ENCODE data around the gene CCDC106.

The CCDC106 gene

DNA sequence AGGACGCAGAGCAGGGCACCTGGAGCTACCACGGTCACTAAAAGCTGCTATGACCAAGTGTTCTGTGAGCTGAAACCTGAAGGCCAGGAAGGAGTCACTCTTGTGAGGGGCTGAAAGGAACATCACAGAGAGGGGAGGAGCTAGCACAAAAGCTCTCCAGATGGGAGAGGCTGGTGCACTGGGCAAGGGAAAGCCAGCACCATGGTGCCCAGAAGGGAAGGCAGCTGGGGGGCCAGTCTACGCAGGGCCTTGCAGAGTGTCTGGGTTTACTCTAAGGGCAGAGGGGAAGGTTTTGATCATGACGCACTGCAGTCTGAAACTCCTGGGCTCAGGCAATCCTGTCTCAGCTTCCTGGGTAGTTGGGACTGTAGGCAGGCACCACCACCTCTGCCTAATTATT lies 11.3 kb upstream of the CCDC106 start:
- peaks cover 0 to 4% of the 10 kb centered on the region in 2 donors for H3K9me3 Mint-ChIP-seq
- peak overlapping the region; percentile 89 to 98 for H3K4me3 Mint-ChIP-seq
- ATAC-seq (replicated peaks) (no peak), DNase-seq (no peak)
- peak overlapping the region; percentile 100 for H3K27ac Mint-ChIP-seq
- H3K4me1 Mint-ChIP-seq, result peaks cover 48 to 77% of the 10 kb centered on the region in 2 donors
- H3K27me3 Mint-ChIP-seq, result no peaks in the 10 kb centered on the region
- peaks cover 37 to 58% of the 10 kb centered on the region in 2 donors for H3K36me3 Mint-ChIP-seq

DNA sequence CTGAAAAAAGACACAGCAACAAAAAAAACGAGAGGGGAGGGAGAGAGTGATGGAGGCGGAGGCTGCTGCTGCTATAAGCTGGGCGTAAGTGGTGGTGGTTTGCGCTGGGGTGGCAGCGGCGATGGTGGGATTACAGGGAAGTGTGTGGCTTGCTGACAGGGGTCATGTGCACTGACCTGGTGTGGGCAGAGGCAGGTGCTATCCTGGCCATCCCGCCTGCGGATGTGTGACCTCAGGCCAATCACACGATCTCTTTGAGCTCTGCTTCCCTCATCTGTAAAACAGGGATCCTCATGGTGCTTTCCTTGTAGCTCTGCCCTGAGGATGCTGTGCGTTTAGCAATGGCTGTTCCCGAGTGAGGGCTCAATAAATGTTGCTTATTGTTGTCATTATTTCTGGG lies 10.5 kb upstream of the CCDC106 start:
- Mint-ChIP-seq H3K36me3 (peaks cover 40 to 63% of the 10 kb centered on the region in 2 donors), H3K4me3 (peak overlapping the region; percentile 34 to 89), H3K27ac (peak overlapping the region; percentile 86), H3K27me3 (no peaks in the 10 kb centered on the region), H3K4me1 (peaks cover 46 to 75% of the 10 kb centered on the region in 2 donors), H3K9me3 (peaks cover 0 to 4% of the 10 kb centered on the region in 2 donors)
- ATAC-seq (replicated peaks), result no peak
- DNase-seq, result no peak

GRCh38 chr19:55638864-55639359 lies 9.1 kb upstream of the CCDC106 start:
- DNase-seq (no peak), ATAC-seq (replicated peaks) (no peak)
- Mint-ChIP-seq H3K27ac (peak overlapping the region; percentile 72), H3K9me3 (peaks cover 0 to 4% of the 10 kb centered on the region in 2 donors), H3K36me3 (peaks cover 49 to 76% of the 10 kb centered on the region in 2 donors), H3K27me3 (no peaks in the 10 kb centered on the region), H3K4me1 (peaks cover 52 to 80% of the 10 kb centered on the region in 2 donors), H3K4me3 (peak overlapping the region; percentile 43 to 55)

DNA sequence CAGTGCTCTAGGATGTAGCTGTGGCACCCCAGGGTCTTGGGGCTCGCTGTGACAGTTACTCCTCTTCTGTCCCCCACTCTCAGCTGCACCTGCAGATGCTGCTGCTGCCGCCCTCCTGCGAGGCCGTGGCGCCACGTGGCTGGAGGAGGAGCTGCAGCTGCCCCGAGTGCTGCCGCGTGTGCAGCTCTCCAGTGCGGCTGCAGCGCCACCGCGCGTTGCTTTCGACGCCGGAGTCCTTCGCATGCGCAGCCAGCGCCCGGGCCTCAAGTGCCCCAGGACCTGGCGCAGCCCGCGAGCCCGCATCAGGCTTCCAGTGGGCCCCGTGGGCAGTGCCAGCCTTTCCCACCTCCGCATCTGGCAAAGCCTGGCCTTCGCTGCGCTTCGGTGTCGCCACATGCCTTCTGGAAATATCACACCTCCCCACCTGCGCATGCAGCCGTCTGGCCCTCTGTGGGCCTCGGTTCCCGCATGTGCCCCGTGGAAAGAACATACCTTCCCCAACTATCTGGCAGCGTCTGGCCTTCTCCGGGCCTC lies 7.9 kb upstream of the CCDC106 start:
- Mint-ChIP-seq H3K4me3 (peak overlapping the region; percentile 81 to 87), H3K9me3 (peaks cover 0 to 4% of the 10 kb centered on the region in 2 donors), H3K4me1 (peaks cover 52 to 87% of the 10 kb centered on the region in 2 donors), H3K36me3 (peaks cover 56 to 82% of the 10 kb centered on the region in 2 donors), H3K27me3 (no peaks in the 10 kb centered on the region), H3K27ac (peak overlapping the region; percentile 97)
- DNase-seq (peak; percentile 69), ATAC-seq (replicated peaks) (peak; percentile 2 to 6)

DNA sequence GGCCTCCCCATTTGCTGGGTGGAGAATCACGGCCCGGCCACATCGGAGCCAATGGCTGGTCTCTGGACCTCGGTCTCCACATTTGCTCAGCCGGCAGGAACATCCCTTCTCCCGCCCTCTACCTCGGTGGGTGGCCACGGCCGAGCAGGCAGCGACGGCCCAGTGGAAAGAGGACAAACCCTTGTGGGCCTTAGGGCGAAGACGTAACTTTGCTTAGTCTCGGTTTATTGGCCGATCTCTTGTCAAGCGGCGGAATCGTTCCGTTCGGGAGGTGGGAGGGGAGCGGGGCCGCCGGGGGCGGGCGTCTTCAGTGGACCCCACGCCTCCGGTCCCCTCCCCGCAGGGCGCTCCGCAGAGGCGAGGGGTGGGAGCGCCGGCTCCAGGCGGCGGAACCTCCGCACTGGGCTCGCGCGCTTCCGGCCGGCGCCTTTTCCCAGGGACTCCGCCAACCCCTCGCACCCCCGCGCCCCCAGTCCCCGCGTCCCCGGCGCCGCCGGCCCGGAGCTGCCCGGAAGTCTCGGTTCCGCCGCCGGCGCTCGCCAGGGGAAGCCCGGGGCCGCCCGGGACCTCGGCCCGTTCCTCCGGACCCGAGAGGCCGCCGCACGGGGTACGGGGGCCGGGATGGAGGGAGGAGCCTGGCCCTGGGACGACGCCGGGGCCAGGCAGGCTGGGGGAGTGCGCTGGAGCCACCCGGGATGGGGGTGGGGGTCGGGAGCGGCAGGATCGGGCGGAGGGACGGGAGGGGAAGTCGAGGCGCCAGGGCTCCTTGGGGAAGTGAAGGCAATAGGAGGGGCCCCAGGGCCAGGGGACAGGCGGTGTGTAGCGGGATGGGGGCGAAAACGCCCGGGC lies 7.2 kb upstream of the CCDC106 start, which contains the start of gene ZNF580:
Gene ZNF580, plus strand, starts transcription at position 426 of the 849 bp plus-strand sequence. CDS start 1,507 bp downstream, outside the sequence.
- Mint-ChIP-seq H3K4me3 (peak within 1 kb of the TSS; percentile 87 to 99), H3K27me3 (no peaks in the 10 kb centered on the region), H3K9me3 (peaks cover 0 to 4% of the 10 kb centered on the region in 2 donors), H3K36me3 (peaks cover 52 to 82% of the 10 kb centered on the region in 2 donors), H3K4me1 (peaks cover 53 to 86% of the 10 kb centered on the region in 2 donors), H3K27ac (peak within 1 kb of the TSS; percentile 97)
- ATAC-seq (replicated peaks) (peak; percentile 14 to 28), DNase-seq (peak; percentile 70)

GRCh38 chr19:55641426-55642152 lies 6.4 kb upstream of the CCDC106 start:
- H3K36me3 Mint-ChIP-seq, result peaks cover 46 to 79% of the 10 kb centered on the region in 2 donors
- peak overlapping the region; percentile 87 to 99 for H3K4me3 Mint-ChIP-seq

GRCh38 chr19:55642153-55643002 lies 5.6 kb upstream of the CCDC106 start:
- Mint-ChIP-seq H3K4me1 (peaks cover 48 to 81% of the 10 kb centered on the region in 2 donors), H3K27me3 (no peaks in the 10 kb centered on the region), H3K4me3 (peak overlapping the region; percentile 87 to 99), H3K27ac (peak overlapping the region; percentile 97), H3K9me3 (peaks cover 0 to 4% of the 10 kb centered on the region in 2 donors), H3K36me3 (peaks cover 45 to 82% of the 10 kb centered on the region in 2 donors)
- DNase-seq (no peak), ATAC-seq (replicated peaks) (peak; percentile 23 to 27)

More at GRCh38 chr19:55641426-55642152, 6.4 kb upstream of the CCDC106 start:
- DNase-seq (no peak), ATAC-seq (replicated peaks) (peak; percentile 1 to 2)
- H3K27ac Mint-ChIP-seq, result peak overlapping the region; percentile 97
- H3K27me3 Mint-ChIP-seq, result no peaks in the 10 kb centered on the region
- peaks cover 46 to 81% of the 10 kb centered on the region in 2 donors for H3K4me1 Mint-ChIP-seq
- H3K9me3 Mint-ChIP-seq, result peaks cover 0 to 4% of the 10 kb centered on the region in 2 donors

GRCh38 chr19:55643003-55643886 lies 4.8 kb upstream of the CCDC106 start, which contains the start of gene ZNF581:
ZNF581 (plus strand) TSS chr19:55643649; CDS start chr19:55644572, 923 bp downstream.
- Mint-ChIP-seq H3K4me3 (peak within 1 kb of the TSS; percentile 87 to 99), H3K27ac (peak within 1 kb of the TSS; percentile 97), H3K4me1 (peaks cover 41 to 78% of the 10 kb centered on the region in 2 donors), H3K27me3 (no peaks in the 10 kb centered on the region), H3K9me3 (peaks cover 0 to 2% of the 10 kb centered on the region in 2 donors), H3K36me3 (peaks cover 41 to 74% of the 10 kb centered on the region in 2 donors)
- ATAC-seq (replicated peaks) (peak; percentile 55 to 63), DNase-seq (peak; percentile 87)

DNA sequence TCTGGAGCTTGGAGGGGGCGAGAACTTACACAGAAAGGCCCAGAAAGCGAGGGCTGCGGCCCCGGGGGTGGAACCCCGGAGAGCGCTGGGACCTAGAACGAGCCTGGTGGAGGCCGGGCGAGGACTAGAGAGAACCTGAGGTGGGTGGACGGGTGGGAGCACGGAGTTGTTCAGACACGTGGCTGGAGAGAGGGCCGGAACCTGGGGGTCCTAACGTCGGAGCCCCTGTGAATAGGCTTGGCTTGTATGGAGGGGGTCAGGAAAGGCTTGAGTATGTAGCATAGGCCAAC lies 4.2 kb upstream of the CCDC106 start:
- H3K4me3 Mint-ChIP-seq, result peak overlapping the region; percentile 87 to 99
- peaks cover 44 to 74% of the 10 kb centered on the region in 2 donors for H3K36me3 Mint-ChIP-seq
- H3K27me3 Mint-ChIP-seq, result no peaks in the 10 kb centered on the region
- no peak for DNase-seq
- peaks cover 44 to 77% of the 10 kb centered on the region in 2 donors for H3K4me1 Mint-ChIP-seq
- peak overlapping the region; percentile 97 for H3K27ac Mint-ChIP-seq
- peaks cover 0 to 2% of the 10 kb centered on the region in 2 donors for H3K9me3 Mint-ChIP-seq
- no peak for ATAC-seq (replicated peaks)

DNA sequence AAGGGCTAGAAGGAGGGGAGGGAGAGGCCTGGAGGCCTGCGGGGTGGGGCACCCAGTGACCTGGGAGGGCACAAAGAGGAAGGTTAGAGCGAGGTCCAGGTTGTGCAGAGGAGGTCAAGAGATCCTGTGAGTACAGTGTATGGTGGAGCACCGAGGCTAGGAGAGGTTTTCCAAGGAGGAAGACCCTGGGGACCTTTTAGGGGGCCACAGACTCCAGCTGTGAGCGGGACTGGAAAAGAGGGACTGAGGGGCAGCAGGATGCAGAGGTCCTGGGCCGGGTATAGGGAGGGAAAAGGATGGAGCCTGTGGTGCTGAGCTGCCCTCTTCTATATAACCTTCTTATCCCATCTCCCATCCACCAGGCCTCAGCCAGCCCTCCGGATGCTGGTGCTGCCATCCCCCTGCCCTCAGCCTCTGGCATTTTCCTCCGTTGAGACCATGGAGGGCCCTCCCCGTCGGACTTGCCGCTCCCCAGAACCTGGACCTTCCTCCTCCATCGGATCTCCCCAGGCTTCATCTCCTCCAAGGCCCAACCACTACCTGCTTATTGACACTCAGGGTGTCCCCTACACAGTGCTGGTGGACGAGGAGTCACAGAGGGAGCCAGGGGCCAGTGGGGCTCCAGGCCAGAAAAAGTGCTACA lies 3.7 kb upstream of the CCDC106 start:
- Mint-ChIP-seq H3K4me3 (peak overlapping the region; percentile 87 to 99), H3K4me1 (peaks cover 43 to 77% of the 10 kb centered on the region in 2 donors)
- DNase-seq, result no peak

GRCh38 chr19:55644842-55645511 lies 3.0 kb upstream of the CCDC106 start:
- no peaks in the 10 kb centered on the region for H3K27me3 Mint-ChIP-seq
- ATAC-seq (replicated peaks) (no peak), DNase-seq (no peak)
- peak overlapping the region; percentile 87 to 99 for H3K4me3 Mint-ChIP-seq
- peaks cover 45 to 77% of the 10 kb centered on the region in 2 donors for H3K36me3 Mint-ChIP-seq
- H3K4me1 Mint-ChIP-seq, result peaks cover 49 to 81% of the 10 kb centered on the region in 2 donors
- H3K27ac Mint-ChIP-seq, result peak overlapping the region; percentile 97
- no peaks in the 10 kb centered on the region for H3K9me3 Mint-ChIP-seq

More for the DNA sequence above, 3.7 kb upstream of the CCDC106 start:
- Mint-ChIP-seq H3K9me3 (no peaks in the 10 kb centered on the region), H3K36me3 (peaks cover 42 to 75% of the 10 kb centered on the region in 2 donors), H3K27ac (peak overlapping the region; percentile 97), H3K27me3 (no peaks in the 10 kb centered on the region)
- no peak for ATAC-seq (replicated peaks)

DNA sequence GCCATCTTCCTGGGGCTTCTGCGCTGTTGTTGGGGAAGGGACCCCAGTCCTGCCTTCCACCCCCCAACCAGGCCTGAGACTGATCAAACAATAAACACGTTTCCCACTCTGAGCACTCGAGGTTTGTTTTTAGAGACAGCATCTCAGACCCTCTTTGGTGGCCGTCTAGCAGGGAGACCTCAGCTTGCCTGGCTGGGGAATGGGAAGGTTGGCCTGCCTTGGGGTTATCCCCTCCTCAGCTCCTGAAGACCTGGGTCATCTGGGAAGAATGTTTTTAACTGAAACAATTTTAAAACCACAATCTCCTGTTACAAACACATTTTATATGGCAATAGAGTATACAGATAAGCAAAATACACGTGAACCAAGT lies 2.5 kb upstream of the CCDC106 start:
- no peak for ATAC-seq (replicated peaks)
- H3K9me3 Mint-ChIP-seq, result no peaks in the 10 kb centered on the region
- H3K36me3 Mint-ChIP-seq, result peaks cover 46 to 77% of the 10 kb centered on the region in 2 donors
- peak overlapping the region; percentile 81 for H3K27ac Mint-ChIP-seq
- H3K4me3 Mint-ChIP-seq, result peak overlapping the region; percentile 87 to 99
- H3K4me1 Mint-ChIP-seq, result peaks cover 50 to 81% of the 10 kb centered on the region in 2 donors
- H3K27me3 Mint-ChIP-seq, result no peaks in the 10 kb centered on the region
- DNase-seq, result no peak

Data from stimulated activated naive B cell treated with anti-CD40 and anti-IgM and Interleukin-4, amounts not matched to agents 10 μg/mL and 1 μg/mL and 100 μg/mL, for 72 hours (primary cell).